H1 (cell line): ENCODE data around the gene DAPK1. TPM values are rescaled to one million over a fixed set of nuclear protein-coding genes. Genes with fewer than 3 reads are reported as not detected.

Experiments
- CTCF ChIA-PET: fragments of 300-600 bp; sonication (Branson Sonifier 250); formaldehyde crosslinking; loops from one replicate; lab custom pipeline; 2021; ENCODE audit not compliant: partially characterized antibody; lab: Charles Lee
- POLR2A ChIA-PET: fragments of 300-600 bp; sonication (Branson Sonifier 250); formaldehyde crosslinking; loops from one replicate; lab custom pipeline; 2021; ENCODE audit warnings: inconsistent platforms; ENCODE audit not compliant: partially characterized antibody; lab: Charles Lee
- DNase-seq, 2 experiments: peaks; one replicate each; pipeline versions ENCODE4 v3.0.0 to v3.0.0-alpha.2; 2010 to 2022; ENCODE audit warnings: low spot score in 2 of 2, low read depth in 1 of 2, mixed read lengths in 1 of 2
- FAIRE-seq: peaks from 2 replicates; lab custom pipeline; 2011; peaks lifted over from hg19 to GRCh38; lab: Jason Lieb, UNC
- H2AFZ ChIP-seq: 2 replicates; pipeline ENCODE4 v1.8.1; 2012; ENCODE audit warnings: low read length, inconsistent platforms
- H2AK5ac ChIP-seq: 2 replicates; pipeline ENCODE4 v1.6.1; 2013; ENCODE audit warnings: low read depth, low read length
- H2BK120ac ChIP-seq: replicated peaks from 2 replicates; pipeline ENCODE3; 2013; ENCODE audit warnings: low read depth, low read length, inconsistent platforms
- H2BK12ac ChIP-seq: 2 replicates; pipeline ENCODE4 v1.6.1; 2013; ENCODE audit warnings: low read depth, low read length
- H2BK15ac ChIP-seq: 2 replicates; pipeline ENCODE4 v1.6.1; 2013; ENCODE audit warnings: low read length
- H2BK20ac ChIP-seq: 2 replicates; pipeline ENCODE4 v1.6.1; 2013; ENCODE audit warnings: low read length
- H2BK5ac ChIP-seq: 2 replicates; pipeline ENCODE4 v1.6.1; 2013; ENCODE audit warnings: low read depth, low read length
- H3K14ac ChIP-seq: 2 replicates; pipeline ENCODE4 v1.6.1; 2013; ENCODE audit warnings: inconsistent platforms; ENCODE audit not compliant: insufficient read length
- H3K18ac ChIP-seq: 2 replicates; pipeline ENCODE4 v1.6.1; 2013; ENCODE audit warnings: low read length; ENCODE audit errors: extremely low read depth
- H3K23ac ChIP-seq: 2 replicates; pipeline ENCODE4 v1.6.1; 2013; ENCODE audit warnings: inconsistent platforms; ENCODE audit not compliant: insufficient read length
- H3K23me2 ChIP-seq: 2 replicates; pipeline ENCODE4 v1.6.1; 2013; ENCODE audit warnings: low read depth, low read length
- H3K27ac ChIP-seq: 2 replicates; pipeline ENCODE4 v1.6.1; 2011; ENCODE audit warnings: low read depth, low read length, inconsistent platforms
- H3K27me3 ChIP-seq, 4 experiments: replicated peaks in 1 of 4; 1 replicate in 1 of 4; 2 replicates in 3 of 4; pipeline versions ENCODE4 v1.6.1 to v1.8.1; 2011 to 2013; ENCODE audit warnings: low read length in 3 of 4, mild to moderate bottlenecking in 3 of 4, inconsistent platforms in 2 of 4, mixed read lengths in 2 of 4, moderate library complexity in 1 of 4; ENCODE audit not compliant: control insufficient read depth in 3 of 4, insufficient read depth in 3 of 4; ENCODE audit errors: extremely low read depth in 1 of 4
- H3K36me3 ChIP-seq, 4 experiments: 2 replicates each; pipeline versions ENCODE4 v1.6.1 to v1.8.1; 2011 to 2013; ENCODE audit warnings: mild to moderate bottlenecking in 4 of 4, low read length in 3 of 4, moderate library complexity in 2 of 4, control low read depth in 1 of 4, inconsistent platforms in 1 of 4; ENCODE audit not compliant: insufficient read depth in 4 of 4, control insufficient read depth in 2 of 4
- H3K4ac ChIP-seq: replicated peaks from 2 replicates; pipeline ENCODE3; 2013; ENCODE audit warnings: low read length, low read depth, mixed read lengths, inconsistent platforms; ENCODE audit not compliant: insufficient read length
- H3K4me1 ChIP-seq, 4 experiments: replicated peaks in 1 of 4; 1 replicate in 1 of 4; 2 replicates in 3 of 4; pipeline versions ENCODE4 v1.6.1 to v1.8.1; 2011 to 2013; ENCODE audit warnings: low read length in 3 of 4, inconsistent platforms in 2 of 4, mixed read lengths in 1 of 4; ENCODE audit not compliant: insufficient read depth in 4 of 4, control insufficient read depth in 3 of 4
- H3K4me2 ChIP-seq, 2 experiments: 2 replicates each; pipeline versions ENCODE4 v1.6.1 to v1.8.1; 2011 to 2013; ENCODE audit warnings: low read depth in 2 of 2, low read length in 2 of 2, control low read depth in 1 of 2, inconsistent platforms in 1 of 2, mild to moderate bottlenecking in 1 of 2; ENCODE audit not compliant: insufficient read depth in 1 of 2
- H3K4me3 ChIP-seq, 4 experiments: fragments of 200-600, 300-600 bp in 1 of 4; sonication (generic), shearing (Covaris generic), sonication (Bioruptor Twin) in 1 of 4; 2 replicates each; pipeline versions ENCODE4 v1.5.1 to v1.8.1; 2011 to 2016; ENCODE audit warnings: low read length in 4 of 4, low read depth in 3 of 4, control low read depth in 2 of 4, inconsistent platforms in 2 of 4, mild to moderate bottlenecking in 2 of 4, mixed read lengths in 1 of 4, moderate library complexity in 1 of 4; ENCODE audit not compliant: insufficient read depth in 2 of 4; ENCODE audit errors: extremely low read depth in 1 of 4
- H3K56ac ChIP-seq: replicated peaks from 2 replicates; pipeline ENCODE3; 2013; ENCODE audit warnings: low read depth, mild to moderate bottlenecking, mixed read lengths, low read length, inconsistent platforms; ENCODE audit not compliant: insufficient read length
- H3K79me1 ChIP-seq: 2 replicates; pipeline ENCODE4 v1.6.1; 2013; ENCODE audit warnings: low read depth, low read length, control low read depth
- H3K79me2 ChIP-seq, 2 experiments: 2 replicates each; pipeline versions ENCODE4 v1.6.1 to v1.8.1; 2012 to 2013; ENCODE audit warnings: low read length in 2 of 2, mild to moderate bottlenecking in 2 of 2, inconsistent platforms in 1 of 2; ENCODE audit not compliant: insufficient read depth in 2 of 2, control insufficient read depth in 1 of 2
- H3K9ac ChIP-seq, 4 experiments: replicated peaks in 1 of 4; 1 replicate in 1 of 4; 2 replicates in 3 of 4; pipeline versions ENCODE4 v1.6.1 to v1.8.1; 2011 to 2013; ENCODE audit warnings: low read depth in 3 of 4, low read length in 3 of 4, control low read depth in 2 of 4, mild to moderate bottlenecking in 2 of 4, moderate library complexity in 2 of 4, inconsistent platforms in 1 of 4; ENCODE audit errors: extremely low read depth in 1 of 4
- H3K9me3 ChIP-seq, 2 experiments: 2 replicates each; pipeline versions ENCODE4 v1.6.1 to v1.8.1; 2012 to 2013; ENCODE audit warnings: mild to moderate bottlenecking in 2 of 2, moderate library complexity in 2 of 2, control low read depth in 1 of 2, inconsistent platforms in 1 of 2, low read depth in 1 of 2, low read length in 1 of 2, mixed read lengths in 1 of 2; ENCODE audit not compliant: insufficient read depth in 2 of 2
- H4K20me1 ChIP-seq, 2 experiments: replicated peaks in 1 of 2; 2 replicates each; pipeline versions ENCODE3 to v1.8.1; 2011 to 2013; ENCODE audit warnings: inconsistent platforms in 2 of 2, low read length in 2 of 2, mild to moderate bottlenecking in 1 of 2; ENCODE audit not compliant: insufficient read depth in 2 of 2, control insufficient read depth in 1 of 2
- H4K5ac ChIP-seq: 2 replicates; pipeline ENCODE4 v1.6.1; 2013; ENCODE audit warnings: low read length, low read depth, mixed read lengths, inconsistent platforms; ENCODE audit not compliant: insufficient read length
- H4K8ac ChIP-seq: 2 replicates; pipeline ENCODE4 v1.8.0; 2013; ENCODE audit warnings: mild to moderate bottlenecking, moderate library complexity, low read length, inconsistent platforms; ENCODE audit not compliant: insufficient read depth; ENCODE audit errors: extremely low read depth
- H4K91ac ChIP-seq: replicated peaks from 2 replicates; pipeline ENCODE3; 2013; ENCODE audit warnings: low read length, mixed read lengths, inconsistent platforms; ENCODE audit not compliant: insufficient read length
- POLR2A ChIP-seq, 2 experiments: IDR thresholded peaks; 1 replicate in 1 of 2; 2 replicates in 1 of 2; pipeline ENCODE4 v1.6.1; 2011; ENCODE audit warnings: low read depth in 2 of 2, low read length in 2 of 2, mild to moderate bottlenecking in 2 of 2; ENCODE audit errors: control extremely low read depth in 1 of 2
- POLR2AphosphoS5 ChIP-seq: IDR thresholded peaks from 2 replicates; pipeline ENCODE4 v1.6.1; 2011; ENCODE audit warnings: low read depth, low read length
- WGBS, 2 experiments: shearing (Covaris generic) in 1 of 2; methylation state at CpG; one replicate each; pipeline versions ENCODE4 v1.1.6 to v1.1.7; 2013 to 2015; ENCODE audit warnings: low lambda C conversion rate in 2 of 2, mixed read lengths in 2 of 2, inconsistent platforms in 1 of 2, low coverage in 1 of 2, missing lambda C conversion rate in 1 of 2; ENCODE audit not compliant: insufficient replicate concordance in 2 of 2, insufficient coverage in 1 of 2, insufficient read length in 1 of 2; ENCODE audit errors: extremely low coverage in 1 of 2, missing lambda C conversion rate in 1 of 2; 5-methylcytosine and 5-hydroxymethylcytosine counted together
- polyA plus RNA-seq, 7 experiments: library from polyadenylated mRNA; depleted of rRNA in 3 of 7; stranded (reverse) in 5 of 7; unstranded in 2 of 7; fragments of >200 nt in 5 of 7; fragments of 200-250 nt in 2 of 7; gene quantifications; 1 replicate in 5 of 7; 2 replicates in 1 of 7; 4 replicates in 1 of 7; pipeline versions ENCODE4 v1.2.1 to v1.2.3, GENCODE V29; 2011 to 2013; ENCODE audit warnings: missing spikeins in 2 of 7, mixed read lengths in 2 of 7
- total RNA-seq: library from RNA; stranded (reverse); fragmentation: NEBNext Ultra II Directional; extraction: Animal tissue kit (Norgen Biotek cat#: 25700); gene quantifications from 2 replicates; pipeline ENCODE4 v1.2.1, GENCODE V29; 2021

DAPK1 gene
- total and polyA plus RNA-seq, 2 of the 8 experiments (the other 6 are each of a cell fraction or from before 2014, with no cell fraction given) = 62.4 to 131 TPM

DNA sequence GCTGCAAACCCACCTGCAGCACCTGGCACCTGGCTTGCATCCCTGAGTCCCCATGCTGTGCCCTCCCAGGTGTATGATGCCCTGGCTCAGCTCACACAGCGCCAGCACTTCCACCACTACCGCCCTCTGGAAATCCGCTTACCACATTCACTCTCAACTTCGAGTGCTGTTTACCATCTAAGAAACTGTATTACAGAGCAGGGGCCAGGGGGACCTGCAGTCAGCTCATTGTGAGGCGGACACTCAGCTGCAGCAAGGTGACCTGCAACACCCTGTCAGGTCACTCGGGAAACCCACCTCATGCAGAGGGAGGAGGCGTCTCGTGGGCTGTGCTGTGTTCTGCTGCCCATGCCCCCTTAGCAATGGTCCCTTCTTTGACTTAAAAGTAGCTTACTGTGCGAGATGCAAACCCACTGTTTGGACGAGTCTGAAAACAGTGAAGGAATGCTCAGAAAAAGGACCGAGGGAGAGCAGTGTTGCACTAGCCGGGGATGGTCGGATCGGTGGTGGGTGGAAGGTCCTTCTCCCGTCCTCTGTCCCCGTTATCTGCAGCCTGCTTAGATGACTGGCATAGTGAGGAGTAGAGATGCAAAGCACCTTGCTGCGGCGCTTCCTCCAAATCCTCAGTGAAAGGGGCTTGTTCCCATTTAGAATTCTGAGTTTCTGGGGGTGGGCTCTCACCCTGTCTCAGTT, 173.1 kb downstream of the DAPK1 start:
- WGBS, 2 experiments = 90% methylated on average over 18 of the region's 18 CpGs; no CpG with 5 or more reads in 1 of the 2 experiments
- TF ChIP-seq POLR2AphosphoS5 = 0 out of 2 replicates have a peak, but pooled peaks have one; percentile 38
- TF ChIP-seq POLR2A (IDR thresholded peaks at IDR 0.05; ENCODE audit: control extremely low read depth in 1 of 2, low read depth in 2 of 2, low read length in 2 of 2) = no peak
- no peak overlapping the region for H4K8ac ChIP-seq

More for the DNA sequence above, 173.1 kb downstream of the DAPK1 start:
- Histone ChIP-seq H3K27ac (no peak overlapping the region), H2BK20ac (no peak overlapping the region), H3K79me2 (no peaks in the 10 kb centered on the region), H3K14ac (no peak overlapping the region), H4K5ac (no peak overlapping the region), H3K4me2 (no peak overlapping the region), H2BK5ac (no peak overlapping the region), H2BK15ac (no peak overlapping the region), H2AK5ac (no peak overlapping the region), H3K4ac (no peak overlapping the region), H3K23ac (no peak overlapping the region), H3K79me1 (no peaks in the 10 kb centered on the region), H3K56ac (no peak overlapping the region), H2BK120ac (no peak overlapping the region), H3K18ac (no peak overlapping the region), H3K36me3 (peaks cover 2 to 40% (median 13%) of the 10 kb centered on the region in 4 experiments; a peak in 7 of 8 replicates), H3K27me3 (no peaks in the 10 kb centered on the region), H3K4me1 (peaks cover 0 to 5% (median 2%) of the 10 kb centered on the region in 4 experiments; a peak in 2 of 7 replicates), H3K4me3 (no peak overlapping the region), H2AFZ (no peak overlapping the region), H4K91ac (no peak overlapping the region), H3K9ac (no peak overlapping the region), H2BK12ac (no peak overlapping the region), H4K20me1 (no peaks in the 10 kb centered on the region), H3K9me3 (no peaks in the 10 kb centered on the region), H3K23me2 (no peaks in the 10 kb centered on the region)
- no peak for DNase-seq
- ChIA-PET CTCF (interaction anchor here (0.9 kb wide), 1 partner anchor 13 kb away, joined by 3 read pairs; no protein-coding TSS in a partner anchor), POLR2A (no interaction called here)
- no peak for FAIRE-seq
